ENCODE results near the gene NBPF3.
A peak's percentile ranks its signal among the peaks of the same experiment; 100 is the strongest.
"Not testable (repeated sequence)": the region's sequence is repeated elsewhere in the genome, so short reads cannot be mapped to it uniquely, and the experiment has no call there.

The NBPF3 gene

DNA sequence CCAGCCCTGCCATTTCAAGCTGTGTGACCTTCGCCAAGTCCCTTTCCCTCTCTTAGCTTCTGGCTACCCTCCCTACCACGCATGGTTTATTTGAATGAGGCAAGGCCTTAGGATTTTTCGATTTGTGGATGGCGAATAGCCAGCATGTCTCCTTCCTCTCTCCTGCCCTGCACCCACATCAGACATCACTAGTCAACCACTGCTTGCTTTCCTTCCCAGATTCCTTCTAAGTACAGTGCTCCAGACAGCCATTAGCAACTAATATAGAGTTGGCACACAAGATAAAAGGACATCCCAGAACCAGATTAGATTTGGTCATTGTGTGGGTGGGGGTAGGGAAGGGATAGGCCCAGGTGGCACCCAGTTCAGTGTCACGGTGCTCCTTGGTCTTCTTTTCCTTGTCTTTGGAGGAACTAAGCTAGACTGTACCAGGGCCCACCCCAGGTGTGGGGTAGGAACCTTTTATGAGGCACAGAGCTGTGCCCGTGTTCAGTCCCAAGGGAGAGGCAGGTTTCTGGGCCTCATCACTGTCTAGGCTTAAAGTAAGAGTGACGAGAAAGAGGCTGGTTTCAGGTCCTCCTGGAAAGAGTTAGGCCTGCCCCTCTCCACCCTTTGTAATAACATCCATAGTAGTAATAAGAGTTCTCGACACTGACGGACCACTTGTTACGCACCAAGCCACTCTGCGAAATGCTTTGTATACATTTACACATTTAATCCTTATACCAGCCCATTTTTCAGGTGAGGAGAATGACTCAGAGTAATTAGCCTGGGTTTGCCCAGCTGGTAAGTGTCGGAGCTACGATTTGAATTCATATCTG lies 77.9 kb downstream of the NBPF3 start:
- TF ChIP-seq, protein P1, sequence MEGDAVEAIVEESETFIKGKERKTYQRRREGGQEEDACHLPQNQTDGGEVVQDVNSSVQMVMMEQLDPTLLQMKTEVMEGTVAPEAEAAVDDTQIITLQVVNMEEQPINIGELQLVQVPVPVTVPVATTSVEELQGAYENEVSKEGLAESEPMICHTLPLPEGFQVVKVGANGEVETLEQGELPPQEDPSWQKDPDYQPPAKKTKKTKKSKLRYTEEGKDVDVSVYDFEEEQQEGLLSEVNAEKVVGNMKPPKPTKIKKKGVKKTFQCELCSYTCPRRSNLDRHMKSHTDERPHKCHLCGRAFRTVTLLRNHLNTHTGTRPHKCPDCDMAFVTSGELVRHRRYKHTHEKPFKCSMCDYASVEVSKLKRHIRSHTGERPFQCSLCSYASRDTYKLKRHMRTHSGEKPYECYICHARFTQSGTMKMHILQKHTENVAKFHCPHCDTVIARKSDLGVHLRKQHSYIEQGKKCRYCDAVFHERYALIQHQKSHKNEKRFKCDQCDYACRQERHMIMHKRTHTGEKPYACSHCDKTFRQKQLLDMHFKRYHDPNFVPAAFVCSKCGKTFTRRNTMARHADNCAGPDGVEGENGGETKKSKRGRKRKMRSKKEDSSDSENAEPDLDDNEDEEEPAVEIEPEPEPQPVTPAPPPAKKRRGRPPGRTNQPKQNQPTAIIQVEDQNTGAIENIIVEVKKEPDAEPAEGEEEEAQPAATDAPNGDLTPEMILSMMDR (IDR thresholded peaks at IDR 0.05; ENCODE audit: insufficient read depth, low read depth, low read length, missing control alignments), result no peak
- no peak overlapping the region for H3K4me3 ChIP-seq (ENCODE audit: low read depth, low read length)
- no peak for DNase-seq (ENCODE audit: low read depth)

DNA sequence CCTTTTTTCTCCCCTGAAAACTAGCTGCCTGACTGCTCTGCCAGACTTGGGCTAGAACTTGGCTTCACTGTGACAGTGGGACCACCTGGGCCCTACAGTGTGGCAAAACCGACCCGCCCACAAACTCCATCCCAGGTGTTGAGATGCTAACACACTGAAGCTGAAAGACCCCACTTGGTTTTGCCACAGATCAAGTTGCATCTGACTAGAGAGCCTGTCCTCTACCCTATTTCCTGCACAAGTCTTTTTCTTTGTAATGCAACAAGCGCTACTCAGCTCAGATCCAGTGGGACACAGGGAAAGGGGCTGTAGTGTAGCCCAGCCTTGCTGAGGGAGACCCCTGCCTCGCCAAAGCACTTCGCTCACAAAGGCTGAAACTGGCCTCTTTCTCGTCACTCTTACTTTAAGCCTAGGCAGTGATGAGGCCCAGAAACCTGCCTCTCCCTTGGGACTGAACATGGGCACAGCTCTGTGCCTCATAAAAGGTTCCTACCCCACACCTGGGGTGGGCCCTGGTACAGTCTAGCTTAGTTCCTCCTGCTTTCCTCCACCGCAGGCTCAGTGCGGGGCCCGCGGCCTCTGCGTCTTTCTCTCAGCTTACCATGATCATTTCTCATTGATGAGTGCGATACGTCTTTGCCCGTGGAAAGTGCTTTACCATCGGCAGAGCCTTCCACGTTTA lies 79.0 kb downstream of the NBPF3 start:
- TF ChIP-seq, protein P1 (IDR thresholded peaks at IDR 0.05; ENCODE audit: insufficient read depth, low read depth, low read length, missing control alignments), result no peak
- no peak overlapping the region for H3K4me3 ChIP-seq (ENCODE audit: low read depth, low read length)
- DNase-seq (ENCODE audit: low read depth), result no peak

GRCh38 chr1:21519486-21520070 lies 79.6 kb downstream of the NBPF3 start:
- not testable (repeated sequence) for DNase-seq (ENCODE audit: low read depth)

GRCh38 chr1:21520899-21521716 lies 81.2 kb downstream of the NBPF3 start:
- DNase-seq (ENCODE audit: low read depth), result peak; percentile 18
- H3K4me3 ChIP-seq (ENCODE audit: low read depth, low read length), result no peak overlapping the region
- TF ChIP-seq, protein P1 (IDR thresholded peaks at IDR 0.05; ENCODE audit: insufficient read depth, low read depth, low read length, missing control alignments), result no peak

More at GRCh38 chr1:21519486-21520070, 79.6 kb downstream of the NBPF3 start:
- H3K4me3 ChIP-seq (ENCODE audit: low read depth, low read length), result not testable (repeated sequence)

GRCh38 chr1:21521717-21522060 lies 81.8 kb downstream of the NBPF3 start:
- H3K4me3 ChIP-seq (ENCODE audit: low read depth, low read length), result no peak overlapping the region
- no peak for DNase-seq (ENCODE audit: low read depth)
- TF ChIP-seq, protein P1 (IDR thresholded peaks at IDR 0.05; ENCODE audit: insufficient read depth, low read depth, low read length, missing control alignments), result no peak

GRCh38 chr1:21522525-21523038 lies 82.6 kb downstream of the NBPF3 start:
- no peak for DNase-seq (ENCODE audit: low read depth)
- TF ChIP-seq, protein P1 (IDR thresholded peaks at IDR 0.05; ENCODE audit: insufficient read depth, low read depth, low read length, missing control alignments), result no peak

More at GRCh38 chr1:21522525-21523038, 82.6 kb downstream of the NBPF3 start:
- no peak overlapping the region for H3K4me3 ChIP-seq (ENCODE audit: low read depth, low read length)
